HG03025 (cell line): Measurements from ENCODE around the gene FFAR1.
"Not testable (repeated sequence)": the region's sequence is repeated elsewhere in the genome, so short reads cannot be mapped to it uniquely, and the experiment has no call there.

Experiments
- ATAC-seq: cut with Tn5 transposase; IDR thresholded peaks from one replicate; pipeline ENCODE4 v1.9.1; 2021; ENCODE audit warnings: mild to moderate bottlenecking, moderate library complexity; ENCODE audit not compliant: unreplicated experiment, low FRiP score

FFAR1 gene

GRCh38 chr19:35358834-35359233 is 11.1 kb downstream of the FFAR1 start:
- ATAC-seq, result not testable (repeated sequence)

- ATAC-seq, result not testable (repeated sequence)
These were observed 11.7 kb downstream of the FFAR1 start for GRCh38 chr19:35359395-35359794.

GRCh38 chr19:35360081-35360480 is 12.4 kb downstream of the FFAR1 start:
- ATAC-seq, result not testable (repeated sequence)

- ATAC-seq, result no peak
These were observed 13.2 kb downstream of the FFAR1 start for GRCh38 chr19:35360880-35361420.

GRCh38 chr19:35362261-35363000 is 14.7 kb downstream of the FFAR1 start:
- ATAC-seq, result no peak

GRCh38 chr19:35363001-35363590 is 15.4 kb downstream of the FFAR1 start:
- ATAC-seq, result no peak

- ATAC-seq, result no peak
These were observed 16.2 kb downstream of the FFAR1 start for GRCh38 chr19:35363711-35364425.

- ATAC-seq, result no peak
These were observed 17.6 kb downstream of the FFAR1 start for GRCh38 chr19:35365303-35365702.

- ATAC-seq, result no peak
These were observed 20.7 kb downstream of the FFAR1 start for GRCh38 chr19:35368378-35368777.

- no peak for ATAC-seq
These were observed 21.8 kb downstream of the FFAR1 start for GRCh38 chr19:35369522-35369921.

- no peak for ATAC-seq
These were observed 23.0 kb downstream of the FFAR1 start, which contains the start of gene GPR42 for GRCh38 chr19:35370722-35371121. TSS of gene GPR42 (plus strand) at chr19:35371068. CDS start at chr19:35371360, 292 bp downstream.

- ATAC-seq, result no peak
These were observed 25.8 kb downstream of the FFAR1 start for GRCh38 chr19:35373492-35373891.

GRCh38 chr19:35374031-35374430 is 26.3 kb downstream of the FFAR1 start:
- not testable (repeated sequence) for ATAC-seq

GRCh38 chr19:35375505-35376307 is 28.0 kb downstream of the FFAR1 start:
- ATAC-seq, result no peak

GRCh38 chr19:35377656-35378055 is 30.0 kb downstream of the FFAR1 start:
- ATAC-seq, result no peak

GRCh38 chr19:35378356-35378755 is 30.7 kb downstream of the FFAR1 start:
- no peak for ATAC-seq

GRCh38 chr19:35379545-35379944 is 31.8 kb downstream of the FFAR1 start:
- ATAC-seq, result not testable (repeated sequence)

- ATAC-seq, result no peak
These were observed 32.3 kb downstream of the FFAR1 start for GRCh38 chr19:35379992-35380391.

GRCh38 chr19:35380450-35381124 is 32.9 kb downstream of the FFAR1 start:
- no peak for ATAC-seq

- no peak for ATAC-seq
These were observed 33.6 kb downstream of the FFAR1 start for GRCh38 chr19:35381318-35381717.
